GM10266 (cell line): ENCODE data around the gene CANT1.
A peak's percentile ranks its signal among the peaks of the same experiment; 100 is the strongest.

Experiments
- DNase-seq: peaks from one replicate; pipeline ENCODE4 v3.0.0; 2012; ENCODE audit errors: extremely low spot score
- TF ChIP-seq, protein P1 (sequence below): IDR thresholded peaks from 2 replicates; pipeline ENCODE4 v1.5.1; 2012; ENCODE audit warnings: mild to moderate bottlenecking, low read depth; ENCODE audit not compliant: control insufficient read depth, insufficient read depth; ENCODE audit errors: missing control alignments

Gene CANT1

DNA sequence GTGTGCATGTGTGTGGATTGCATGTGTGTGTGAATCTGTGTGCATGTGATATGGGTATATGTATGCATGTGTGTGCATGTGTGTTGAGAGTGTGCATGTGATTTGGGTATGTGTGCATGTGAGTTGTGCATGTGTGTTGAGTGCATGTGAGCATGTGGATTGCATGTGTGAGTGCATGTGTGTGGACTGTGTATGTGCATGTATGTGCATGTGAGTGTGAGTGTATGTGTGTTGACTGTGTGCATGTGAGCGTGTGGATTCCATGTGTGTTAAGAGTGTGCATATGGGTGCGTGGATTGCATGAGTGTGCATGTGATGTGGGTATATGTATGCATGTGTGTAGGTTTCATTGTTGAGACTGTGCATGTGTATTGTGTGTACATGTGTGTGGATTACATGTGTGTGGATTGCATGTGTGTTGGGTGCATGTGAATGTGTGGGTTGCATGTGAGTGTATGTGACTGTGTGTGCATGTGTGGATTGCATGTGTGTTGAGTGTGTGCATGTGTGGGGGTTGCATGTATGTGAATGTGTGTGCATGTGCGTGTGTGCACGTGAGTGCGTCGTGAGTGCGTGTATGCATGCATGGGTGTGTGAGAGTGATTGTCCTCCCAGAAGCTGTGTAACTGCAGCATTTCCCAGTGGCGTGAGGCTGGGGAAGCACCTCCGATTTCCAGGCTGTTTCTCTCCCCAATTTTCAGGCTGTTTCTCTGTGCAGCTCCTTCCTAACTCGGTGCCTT is 33.8 kb upstream of the CANT1 start:
- TF ChIP-seq, protein P1, sequence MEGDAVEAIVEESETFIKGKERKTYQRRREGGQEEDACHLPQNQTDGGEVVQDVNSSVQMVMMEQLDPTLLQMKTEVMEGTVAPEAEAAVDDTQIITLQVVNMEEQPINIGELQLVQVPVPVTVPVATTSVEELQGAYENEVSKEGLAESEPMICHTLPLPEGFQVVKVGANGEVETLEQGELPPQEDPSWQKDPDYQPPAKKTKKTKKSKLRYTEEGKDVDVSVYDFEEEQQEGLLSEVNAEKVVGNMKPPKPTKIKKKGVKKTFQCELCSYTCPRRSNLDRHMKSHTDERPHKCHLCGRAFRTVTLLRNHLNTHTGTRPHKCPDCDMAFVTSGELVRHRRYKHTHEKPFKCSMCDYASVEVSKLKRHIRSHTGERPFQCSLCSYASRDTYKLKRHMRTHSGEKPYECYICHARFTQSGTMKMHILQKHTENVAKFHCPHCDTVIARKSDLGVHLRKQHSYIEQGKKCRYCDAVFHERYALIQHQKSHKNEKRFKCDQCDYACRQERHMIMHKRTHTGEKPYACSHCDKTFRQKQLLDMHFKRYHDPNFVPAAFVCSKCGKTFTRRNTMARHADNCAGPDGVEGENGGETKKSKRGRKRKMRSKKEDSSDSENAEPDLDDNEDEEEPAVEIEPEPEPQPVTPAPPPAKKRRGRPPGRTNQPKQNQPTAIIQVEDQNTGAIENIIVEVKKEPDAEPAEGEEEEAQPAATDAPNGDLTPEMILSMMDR: no peak
- DNase-seq: no peak

DNA sequence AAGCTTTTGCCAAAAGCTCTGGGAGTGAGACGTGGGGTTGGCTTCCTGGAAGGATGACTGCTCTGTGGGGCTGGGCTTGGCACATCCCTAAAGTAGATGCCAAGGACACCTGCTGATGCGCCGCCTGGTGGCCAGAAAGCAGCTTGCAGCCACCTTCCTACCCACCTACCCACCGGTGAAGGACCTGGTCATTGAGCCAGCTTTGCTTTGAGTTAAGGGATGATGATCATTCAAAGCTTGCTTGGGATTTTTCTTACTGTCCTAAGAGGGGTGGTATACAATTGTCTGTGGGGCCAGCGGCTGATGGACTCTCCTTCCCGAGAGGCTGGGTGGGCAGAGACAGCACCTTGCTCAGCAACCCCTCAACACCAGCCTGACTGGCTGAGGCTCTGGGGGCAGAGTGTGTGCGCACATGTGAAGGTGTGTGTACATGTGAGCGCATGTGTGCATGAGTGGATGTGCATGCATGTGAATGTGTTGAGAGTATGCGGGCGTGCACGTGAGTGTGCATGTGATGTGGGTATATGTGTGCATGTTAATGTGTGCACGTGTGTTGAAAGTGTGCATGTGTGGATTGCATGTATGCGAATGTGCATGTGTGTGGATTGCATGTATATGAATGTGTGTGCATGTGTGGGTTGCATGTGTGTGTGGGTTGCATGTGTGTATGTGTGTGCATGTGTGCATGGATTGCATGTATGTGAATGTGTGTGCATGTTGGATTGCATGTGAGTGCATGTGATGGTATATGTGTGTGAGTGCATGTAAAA is 33.0 kb upstream of the CANT1 start:
- TF ChIP-seq, protein P1: peak; percentile 86
- peak; percentile 76 for DNase-seq

DNA sequence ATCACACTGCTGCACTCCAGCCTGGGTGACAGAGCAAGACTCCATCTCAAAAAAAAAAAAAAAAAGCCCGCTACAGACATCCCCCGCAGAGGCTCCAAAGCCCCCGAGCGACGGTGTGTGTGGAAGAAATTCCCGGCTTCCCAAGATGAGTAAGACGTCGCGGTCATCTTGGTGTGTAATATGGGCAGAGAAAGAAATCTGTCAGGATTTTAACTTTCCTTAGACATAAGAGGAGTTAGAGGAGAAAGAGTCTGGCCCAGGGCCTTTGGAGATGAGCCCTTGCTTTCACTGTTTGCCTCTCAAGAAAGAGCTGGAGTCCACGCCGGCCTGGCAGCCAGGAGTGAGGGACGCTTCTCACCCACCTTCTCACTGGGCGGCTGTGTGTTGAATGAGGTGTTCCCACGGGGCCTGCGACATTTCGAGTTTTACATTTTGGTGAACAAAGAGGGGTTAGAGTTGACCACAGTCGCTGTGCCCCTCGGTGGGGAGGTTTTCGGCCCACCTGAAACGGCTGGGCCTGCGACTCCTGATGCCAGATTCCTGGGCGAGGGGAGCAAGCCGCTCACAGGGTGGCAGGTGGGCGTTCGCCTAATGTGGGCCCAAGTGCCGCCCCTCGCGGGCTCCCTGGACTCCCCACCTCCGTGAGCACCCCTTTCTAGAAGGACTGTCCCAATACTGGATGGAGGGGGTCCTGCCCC is 32.3 kb upstream of the CANT1 start:
- no peak for DNase-seq
- TF ChIP-seq, protein P1: no peak

DNA sequence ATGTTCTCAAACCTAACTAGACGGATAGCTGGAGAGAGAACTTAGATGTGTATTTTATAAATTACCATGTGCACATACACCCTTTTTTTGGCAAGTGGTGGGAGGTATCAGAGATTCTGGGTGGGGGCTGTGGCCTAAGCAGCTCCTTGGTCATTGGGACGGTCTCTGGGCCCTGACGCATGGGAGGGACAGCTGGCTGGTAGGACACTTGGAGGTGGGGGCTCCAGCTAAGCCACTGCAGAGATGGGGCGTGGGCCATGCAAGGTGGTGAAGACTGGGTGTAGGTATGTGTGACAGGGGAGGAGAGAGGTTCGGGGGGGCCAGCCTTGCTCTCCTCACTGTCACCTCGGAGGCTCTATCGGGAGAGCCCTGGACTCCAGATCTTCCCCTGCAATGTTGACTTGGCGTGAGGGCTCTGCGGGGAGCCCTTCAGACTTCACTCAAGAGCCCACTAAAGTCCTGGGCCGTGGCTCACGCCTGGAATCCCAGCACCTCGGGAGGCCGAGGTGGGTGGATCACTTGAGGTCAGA is 31.5 kb upstream of the CANT1 start:
- TF ChIP-seq, protein P1: no peak
- no peak for DNase-seq

DNA sequence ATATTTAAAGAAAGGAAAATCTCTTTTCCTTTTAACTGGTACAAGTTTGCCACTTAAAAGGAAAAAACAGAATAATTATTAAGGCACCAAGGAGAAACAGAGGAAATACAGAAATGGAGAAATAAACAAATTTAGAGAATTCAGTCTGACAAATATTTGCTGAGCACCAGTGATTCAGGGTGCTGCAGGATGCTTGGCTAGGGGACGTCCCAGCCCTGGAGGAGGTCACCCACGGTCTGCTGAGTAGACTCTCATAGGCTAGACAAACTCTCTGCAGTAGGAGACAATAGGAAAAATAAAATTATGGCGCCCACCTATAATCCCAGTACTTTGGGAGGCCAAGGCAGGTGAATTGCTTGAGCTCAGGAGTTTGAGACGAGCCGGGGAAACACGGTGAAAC is 30.3 kb upstream of the CANT1 start:
- DNase-seq: no peak
- TF ChIP-seq, protein P1: no peak

DNA sequence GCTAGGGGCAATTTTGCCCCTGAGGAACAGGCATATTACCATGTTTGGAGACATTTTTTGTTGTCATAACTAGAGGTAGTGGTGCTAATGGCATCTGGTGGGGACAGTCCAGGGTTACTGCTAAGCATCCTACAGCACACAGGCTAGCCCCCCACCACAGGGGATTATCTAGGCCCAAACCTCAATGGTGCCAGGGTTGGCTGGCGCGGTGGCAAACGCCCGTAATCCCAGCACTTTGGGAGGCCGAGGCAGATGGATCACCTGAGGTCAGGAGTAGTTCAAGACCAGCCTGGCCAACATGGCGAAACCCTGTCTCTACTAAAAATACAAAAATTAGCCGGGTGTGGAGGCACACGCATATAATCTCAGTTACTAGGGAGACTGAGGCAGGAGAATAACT is 29.6 kb upstream of the CANT1 start:
- TF ChIP-seq, protein P1: no peak
- DNase-seq: no peak
